Tibial nerve (tissue), 4 donors: ENCODE measurements around the gene NHERF1. TPM values are rescaled to one million over a fixed set of nuclear protein-coding genes. Genes with fewer than 3 reads are reported as not detected.
A peak's percentile ranks its signal among the peaks of the same experiment; 100 is the strongest.

Experiments used
- DNase-seq, 2 donors: peaks; one replicate each; pipeline ENCODE4 v3.0.0-alpha.2; 2019; ENCODE audit warnings: low spot score in 2 of 2
- H3K27ac ChIP-seq, 4 donors: fragments of 200-600 bp; sonication (generic) in 3 of 4; one replicate each; pipeline ENCODE4 v1.5.1; 2017 to 2019; ENCODE audit warnings: mild to moderate bottlenecking in 1 of 4
- H3K27me3 ChIP-seq, 2 donors: fragments of 200-600 bp; sonication (generic) in 1 of 2; one replicate each; pipeline versions ENCODE4 v1.5.1 to v1.6.0; 2017 to 2019
- H3K36me3 ChIP-seq, 3 donors: fragments of 200-600 bp; sonication (generic); one replicate each; pipeline ENCODE4 v1.5.1; 2018 to 2019
- H3K4me1 ChIP-seq, 4 donors: fragments of 200-600 bp; sonication (generic) in 3 of 4; one replicate each; pipeline ENCODE4 v1.5.1; 2017 to 2019
- H3K4me3 ChIP-seq, 4 donors: fragments of 200-600 bp; sonication (generic) in 3 of 4; one replicate each; pipeline ENCODE4 v1.5.1; 2017 to 2019; ENCODE audit warnings: mild to moderate bottlenecking in 1 of 4, moderate library complexity in 1 of 4
- H3K9me3 ChIP-seq, 4 donors: fragments of 200-600 bp; sonication (generic) in 3 of 4; one replicate each; pipeline ENCODE4 v1.5.1; 2017 to 2019
- EP300 ChIP-seq, 2 donors: sonication (generic); formaldehyde crosslinking; IDR thresholded peaks; one replicate each; pipeline ENCODE4 v1.6.1; 2017; ENCODE audit warnings: antibody characterized with exemption in 2 of 2, mild to moderate bottlenecking in 1 of 2
- POLR2A ChIP-seq, 2 donors: fragments of 450-650 bp; IDR thresholded peaks; one replicate each; pipeline ENCODE4 v1.6.1; 2017; ENCODE audit warnings: antibody characterized with exemption in 2 of 2, mild to moderate bottlenecking in 2 of 2, moderate library complexity in 2 of 2
- WGBS, 2 donors: methylation state at CpG; one replicate each; pipeline ENCODE4 v1.1.5; 2018; 5-methylcytosine and 5-hydroxymethylcytosine counted together
- total RNA-seq, 4 donors: library from RNA; depleted of rRNA; stranded (reverse); fragments of >200 nt; gene quantifications; one replicate each; pipeline ENCODE4 v1.1.0, GENCODE V29; 2016
- TF ChIP-seq, protein P1 (sequence below), 5 experiments: fragments of 200-600 bp in 3 of 5; fragments of 450-650 bp in 2 of 5; sonication (generic) in 3 of 5; IDR thresholded peaks; one replicate each; pipeline ENCODE4 v1.5.1; 2016 to 2019; ENCODE audit warnings: antibody characterized with exemption in 5 of 5, mild to moderate bottlenecking in 3 of 5, moderate library complexity in 2 of 5

NHERF1 gene
- total RNA-seq, 4 donors from 2014 or later, result 42.2 to 55.2 (median 53.0) TPM

DNA sequence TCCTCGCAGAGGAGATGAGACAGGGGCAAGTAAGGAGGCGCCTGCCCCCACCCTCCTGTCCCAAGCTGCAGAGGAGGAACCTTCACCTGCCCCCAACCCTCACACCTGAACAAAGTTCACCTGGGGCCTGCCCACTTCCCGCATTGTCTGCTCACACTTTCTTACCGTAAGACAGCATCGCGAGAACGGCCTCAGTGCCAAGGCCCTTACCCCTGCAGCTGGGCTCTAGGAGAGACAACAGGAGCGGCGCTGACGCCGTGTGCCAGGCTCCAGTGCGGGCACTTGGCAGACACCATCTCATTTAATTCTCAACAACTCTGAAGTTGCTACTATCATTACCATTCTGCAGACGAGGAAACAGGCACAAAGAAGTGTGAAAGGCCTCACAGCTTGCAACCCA is 23.6 kb downstream of the NHERF1 start:
- peaks cover 0 to 62% (median 31%) of the 10 kb centered on the region in 4 donors for H3K4me1 ChIP-seq
- peaks cover 0 to 58% (median 8%) of the 10 kb centered on the region in 3 donors for H3K36me3 ChIP-seq
- no peaks in the 10 kb centered on the region for H3K27me3 ChIP-seq
- H3K4me3 ChIP-seq, result no peak overlapping the region
- no peak for DNase-seq
- no peak overlapping the region for H3K27ac ChIP-seq
- WGBS, 2 donors, result 90 to 91% methylated on average over 13 of the region's 13 CpGs
- TF ChIP-seq EP300 (IDR thresholded peaks at IDR 0.05), result no peak
- TF ChIP-seq POLR2A (IDR thresholded peaks at IDR 0.05), result no peak
- TF ChIP-seq, protein P1, sequence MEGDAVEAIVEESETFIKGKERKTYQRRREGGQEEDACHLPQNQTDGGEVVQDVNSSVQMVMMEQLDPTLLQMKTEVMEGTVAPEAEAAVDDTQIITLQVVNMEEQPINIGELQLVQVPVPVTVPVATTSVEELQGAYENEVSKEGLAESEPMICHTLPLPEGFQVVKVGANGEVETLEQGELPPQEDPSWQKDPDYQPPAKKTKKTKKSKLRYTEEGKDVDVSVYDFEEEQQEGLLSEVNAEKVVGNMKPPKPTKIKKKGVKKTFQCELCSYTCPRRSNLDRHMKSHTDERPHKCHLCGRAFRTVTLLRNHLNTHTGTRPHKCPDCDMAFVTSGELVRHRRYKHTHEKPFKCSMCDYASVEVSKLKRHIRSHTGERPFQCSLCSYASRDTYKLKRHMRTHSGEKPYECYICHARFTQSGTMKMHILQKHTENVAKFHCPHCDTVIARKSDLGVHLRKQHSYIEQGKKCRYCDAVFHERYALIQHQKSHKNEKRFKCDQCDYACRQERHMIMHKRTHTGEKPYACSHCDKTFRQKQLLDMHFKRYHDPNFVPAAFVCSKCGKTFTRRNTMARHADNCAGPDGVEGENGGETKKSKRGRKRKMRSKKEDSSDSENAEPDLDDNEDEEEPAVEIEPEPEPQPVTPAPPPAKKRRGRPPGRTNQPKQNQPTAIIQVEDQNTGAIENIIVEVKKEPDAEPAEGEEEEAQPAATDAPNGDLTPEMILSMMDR (IDR thresholded peaks at IDR 0.05), result no peak
- H3K9me3 ChIP-seq, result no peaks in the 10 kb centered on the region

DNA sequence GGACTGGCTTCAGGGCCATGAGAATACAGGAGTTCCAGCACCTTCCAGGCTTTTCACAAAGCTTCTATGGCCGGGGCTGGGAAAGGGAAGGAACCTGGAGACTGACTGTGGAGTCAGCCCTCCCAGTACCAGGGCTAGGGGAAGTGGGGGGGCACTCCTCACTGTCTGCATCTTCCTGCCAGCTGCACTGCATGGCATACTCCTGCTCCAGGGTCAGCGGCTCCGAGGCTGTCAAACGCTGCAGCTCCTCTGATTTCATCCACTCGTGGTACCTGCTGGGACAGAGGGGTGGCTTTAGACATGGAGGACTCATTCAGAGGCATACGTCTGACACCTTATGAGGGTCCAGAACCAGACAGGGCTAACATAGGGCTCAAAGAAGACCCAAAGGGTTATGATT is 25.0 kb downstream of the NHERF1 start:
- peak overlapping the region in 1 of 4 donors; percentile 14 for H3K27ac ChIP-seq
- no peaks in the 10 kb centered on the region for H3K9me3 ChIP-seq
- H3K4me3 ChIP-seq, result no peak overlapping the region
- WGBS, 2 donors, result 74 to 80% methylated on average over 6 of the region's 6 CpGs
- H3K4me1 ChIP-seq, result peaks cover 0 to 61% (median 26%) of the 10 kb centered on the region in 4 donors
- TF ChIP-seq, protein P1 (IDR thresholded peaks at IDR 0.05), result no peak
- TF ChIP-seq EP300 (IDR thresholded peaks at IDR 0.05) (no peak), POLR2A (IDR thresholded peaks at IDR 0.05) (no peak)
- DNase-seq, result no peak
- H3K36me3 ChIP-seq, result peaks cover 0 to 56% (median 8%) of the 10 kb centered on the region in 3 donors
- H3K27me3 ChIP-seq, result no peaks in the 10 kb centered on the region

DNA sequence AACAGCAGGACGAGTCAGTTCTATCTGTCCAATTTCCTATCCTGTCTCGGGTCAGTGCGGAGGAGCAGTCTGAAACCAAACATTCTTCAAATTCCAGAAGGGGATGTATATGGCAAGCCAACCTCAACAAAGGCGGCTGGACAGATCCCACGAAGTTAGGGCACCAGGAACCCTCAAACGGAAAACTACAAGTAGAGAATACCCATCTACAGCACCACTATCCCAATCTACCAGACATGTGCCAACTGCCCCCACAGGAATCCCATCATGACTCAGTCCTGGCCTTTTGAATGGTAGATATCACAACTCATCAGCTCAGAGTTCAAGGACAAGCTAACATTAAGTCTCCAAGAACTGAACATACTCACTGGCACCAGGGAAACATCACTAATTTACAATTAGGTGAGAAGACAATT is 25.5 kb downstream of the NHERF1 start:
- WGBS, 2 donors, result 44 to 46% methylated on average over 6 of the region's 6 CpGs
- Histone ChIP-seq H3K9me3 (no peaks in the 10 kb centered on the region), H3K4me1 (peaks cover 0 to 56% (median 24%) of the 10 kb centered on the region in 4 donors), H3K27ac (peak overlapping the region in 1 of 4 donors; percentile 14), H3K27me3 (no peaks in the 10 kb centered on the region), H3K36me3 (peaks cover 0 to 51% (median 8%) of the 10 kb centered on the region in 3 donors), H3K4me3 (no peak overlapping the region)
- no peak for TF ChIP-seq EP300 (IDR thresholded peaks at IDR 0.05)
- TF ChIP-seq POLR2A (IDR thresholded peaks at IDR 0.05), result no peak
- TF ChIP-seq, protein P1 (IDR thresholded peaks at IDR 0.05), result no peak
- DNase-seq, result no peak

DNA sequence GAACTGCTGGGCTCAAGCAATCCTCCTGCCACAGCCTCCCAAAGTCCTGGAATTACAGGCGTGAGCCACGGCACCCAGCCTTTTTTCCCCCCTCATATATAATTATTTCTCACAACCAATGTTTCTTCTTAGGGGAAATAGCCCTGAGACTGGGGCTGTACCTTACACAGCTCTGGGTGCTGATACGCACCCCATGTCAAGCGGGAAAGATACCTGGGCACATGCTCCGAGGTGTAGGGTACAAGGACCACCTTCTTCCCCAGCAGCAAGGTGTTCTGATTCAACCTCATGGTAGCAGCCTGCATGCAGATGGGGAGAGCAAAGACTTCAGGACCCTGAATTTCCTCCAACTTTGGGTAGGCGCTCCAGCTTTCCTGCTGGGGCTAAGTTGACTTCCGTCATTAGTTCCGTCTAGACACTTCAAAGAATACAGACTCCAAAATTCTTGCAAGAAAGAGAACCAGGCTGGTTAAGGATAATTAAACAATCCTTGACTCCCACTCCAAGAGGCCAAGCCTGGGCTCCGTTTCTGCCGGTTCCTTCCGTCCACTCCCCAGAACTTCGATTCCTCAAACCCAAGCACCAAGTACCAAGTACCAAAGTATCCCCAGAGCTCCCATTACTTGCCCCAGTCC is 27.1 kb downstream of the NHERF1 start:
- no peak for TF ChIP-seq EP300 (IDR thresholded peaks at IDR 0.05)
- no peak for TF ChIP-seq POLR2A (IDR thresholded peaks at IDR 0.05)
- TF ChIP-seq, protein P1 (IDR thresholded peaks at IDR 0.05), result no peak
- Histone ChIP-seq H3K9me3 (no peaks in the 10 kb centered on the region), H3K27me3 (no peaks in the 10 kb centered on the region), H3K4me3 (peak overlapping the region; percentile 76 to 99 (median 83)), H3K4me1 (peaks cover 0 to 46% (median 27%) of the 10 kb centered on the region in 4 donors), H3K36me3 (peaks cover 0 to 45% (median 8%) of the 10 kb centered on the region in 3 donors), H3K27ac (peak overlapping the region in 3 of 4 donors; percentile 80 to 90 (median 86))
- WGBS, 2 donors, result 35% methylated on average over 12 of the region's 12 CpGs
- no peak for DNase-seq
